IPS-20b (cell line): ENCODE results near the gene SYT3.

Experiments
- H3K27ac ChIP-seq: one replicate; pipeline ENCODE4 v1.5.1; 2013; ENCODE audit warnings: low read length
- H3K27me3 ChIP-seq: 2 replicates; pipeline ENCODE4 v1.6.1; 2013; ENCODE audit warnings: mild to moderate bottlenecking, low read length, inconsistent platforms; ENCODE audit not compliant: insufficient read depth
- H3K36me3 ChIP-seq: 2 replicates; pipeline ENCODE4 v1.6.1; 2013; ENCODE audit warnings: low read depth, mild to moderate bottlenecking, inconsistent platforms, low read length, moderate library complexity; ENCODE audit not compliant: insufficient read depth
- H3K4me1 ChIP-seq: 2 replicates; pipeline ENCODE4 v1.6.1; 2013; ENCODE audit warnings: mild to moderate bottlenecking, control low read depth, inconsistent platforms, low read length, moderate library complexity; ENCODE audit not compliant: insufficient read depth
- H3K4me3 ChIP-seq: 2 replicates; pipeline ENCODE4 v1.5.1; 2013; ENCODE audit warnings: mild to moderate bottlenecking, low read length, inconsistent platforms
- H3K9ac ChIP-seq: 2 replicates; pipeline ENCODE4 v1.6.1; 2013; ENCODE audit warnings: low read depth, mild to moderate bottlenecking, inconsistent platforms, low read length, moderate library complexity
- H3K9me3 ChIP-seq: 2 replicates; pipeline ENCODE4 v1.6.1; 2013; ENCODE audit warnings: mild to moderate bottlenecking, low read depth, low read length, inconsistent platforms; ENCODE audit not compliant: insufficient read depth

SYT3 gene

GRCh38 chr19:50646074-50646807, 6.6 kb upstream of the SYT3 start:
- peaks cover 51% of the 10 kb centered on the region for H3K9me3 ChIP-seq
- H3K27ac ChIP-seq: no peak overlapping the region

DNA sequence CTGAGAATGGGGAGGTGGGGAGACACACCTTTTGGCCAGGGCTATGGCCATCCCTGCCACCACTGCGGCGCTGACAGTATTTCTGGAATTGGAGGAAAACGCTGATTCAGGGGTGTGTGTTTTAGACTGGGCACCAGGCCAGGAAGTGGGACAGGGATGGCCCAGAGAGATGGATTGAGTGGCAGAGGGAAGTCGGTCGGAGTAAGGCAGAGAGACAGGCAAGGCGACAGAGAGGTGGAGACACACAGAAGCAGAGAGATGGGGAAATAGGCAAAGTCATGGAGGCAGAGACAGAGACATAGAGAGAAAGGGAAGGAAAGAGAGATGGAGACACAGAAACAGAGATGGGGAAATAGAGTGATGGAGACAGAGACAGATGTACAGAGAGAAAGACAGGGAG, 5.4 kb upstream of the SYT3 start:
- Histone ChIP-seq H3K9me3 (peaks cover 49% of the 10 kb centered on the region), H3K4me1 (no peaks in the 10 kb centered on the region)

More at GRCh38 chr19:50646074-50646807, 6.6 kb upstream of the SYT3 start:
- Histone ChIP-seq H3K36me3 (no peaks in the 10 kb centered on the region), H3K9ac (no peak overlapping the region), H3K4me1 (no peaks in the 10 kb centered on the region), H3K4me3 (no peak overlapping the region), H3K27me3 (peaks cover 30% of the 10 kb centered on the region)

DNA sequence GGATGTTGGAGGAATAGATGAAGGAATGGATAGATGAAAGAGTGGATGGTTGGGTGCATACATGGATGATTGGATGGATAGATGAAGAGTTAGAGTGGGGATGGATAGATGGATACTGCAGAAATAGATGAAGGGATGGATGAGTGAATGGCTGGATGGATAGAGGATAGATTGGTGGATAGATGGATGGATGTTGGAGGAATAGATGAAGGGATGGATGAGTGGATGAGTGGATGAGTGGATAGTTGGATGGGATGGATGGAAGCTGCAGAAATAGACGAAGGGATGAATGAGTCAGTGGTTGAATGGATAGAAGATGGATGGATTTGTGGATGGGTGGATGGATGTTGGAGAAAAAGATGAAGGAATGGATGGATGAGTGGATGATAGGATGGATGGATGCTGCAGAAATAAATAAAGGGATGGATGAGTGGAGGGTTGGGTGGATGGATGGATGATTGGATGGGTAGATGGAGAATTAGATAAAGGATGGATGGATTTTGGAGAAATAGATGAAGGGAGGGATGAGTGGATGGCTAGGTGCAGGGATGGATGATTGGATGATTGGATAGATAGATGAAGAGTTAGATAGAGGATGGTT, 4.7 kb upstream of the SYT3 start:
- Histone ChIP-seq H3K4me1 (no peaks in the 10 kb centered on the region), H3K4me3 (no peak overlapping the region), H3K36me3 (no peaks in the 10 kb centered on the region), H3K27ac (no peak overlapping the region), H3K9me3 (peaks cover 49% of the 10 kb centered on the region), H3K27me3 (peaks cover 30% of the 10 kb centered on the region), H3K9ac (no peak overlapping the region)

More for the DNA sequence above, 5.4 kb upstream of the SYT3 start:
- no peak overlapping the region for H3K27ac ChIP-seq
- H3K4me3 ChIP-seq: no peak overlapping the region
- H3K36me3 ChIP-seq: no peaks in the 10 kb centered on the region
- H3K27me3 ChIP-seq: peaks cover 30% of the 10 kb centered on the region
- H3K9ac ChIP-seq: no peak overlapping the region

- H3K36me3 ChIP-seq: no peaks in the 10 kb centered on the region
- no peak overlapping the region; the same call in 1 of the 2 replicates for H3K9ac ChIP-seq
- no peaks in the 10 kb centered on the region for H3K4me1 ChIP-seq
- H3K27ac ChIP-seq: no peak overlapping the region
- H3K4me3 ChIP-seq: peak overlapping the region; percentile 68; the same call in 1 of the 2 replicates
- H3K27me3 ChIP-seq: peaks cover 39% of the 10 kb centered on the region
- peaks cover 57% of the 10 kb centered on the region for H3K9me3 ChIP-seq
Observed at GRCh38 chr19:50640368-50640767, 687 bp upstream of the SYT3 start.

DNA sequence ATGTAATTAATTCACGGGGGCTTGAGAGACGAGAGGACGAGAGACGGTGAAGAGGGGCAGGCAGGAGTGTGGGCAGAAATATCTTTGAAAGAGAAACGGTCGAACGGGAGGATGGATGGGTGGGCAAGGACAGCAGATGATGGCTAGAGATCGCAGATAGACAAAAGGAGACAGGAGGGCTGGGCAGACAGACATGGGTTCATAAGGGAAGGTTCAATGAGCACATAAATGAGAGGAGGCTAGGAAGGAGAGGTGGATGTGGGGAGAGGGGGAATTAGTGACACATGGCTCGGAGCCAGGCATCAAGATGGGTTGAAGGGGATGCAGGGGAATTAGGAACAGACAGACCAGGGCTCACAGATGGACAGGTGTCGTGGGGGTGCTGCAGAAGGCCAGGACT, 1.1 kb downstream of the SYT3 start:
- H3K27me3 ChIP-seq: peaks cover 21% of the 10 kb centered on the region
- peak overlapping the region; percentile 75 for H3K4me3 ChIP-seq
- no peaks in the 10 kb centered on the region for H3K4me1 ChIP-seq
- H3K36me3 ChIP-seq: no peaks in the 10 kb centered on the region
- no peak overlapping the region for H3K9ac ChIP-seq
- no peak overlapping the region for H3K27ac ChIP-seq
- peaks cover 57% of the 10 kb centered on the region for H3K9me3 ChIP-seq

DNA sequence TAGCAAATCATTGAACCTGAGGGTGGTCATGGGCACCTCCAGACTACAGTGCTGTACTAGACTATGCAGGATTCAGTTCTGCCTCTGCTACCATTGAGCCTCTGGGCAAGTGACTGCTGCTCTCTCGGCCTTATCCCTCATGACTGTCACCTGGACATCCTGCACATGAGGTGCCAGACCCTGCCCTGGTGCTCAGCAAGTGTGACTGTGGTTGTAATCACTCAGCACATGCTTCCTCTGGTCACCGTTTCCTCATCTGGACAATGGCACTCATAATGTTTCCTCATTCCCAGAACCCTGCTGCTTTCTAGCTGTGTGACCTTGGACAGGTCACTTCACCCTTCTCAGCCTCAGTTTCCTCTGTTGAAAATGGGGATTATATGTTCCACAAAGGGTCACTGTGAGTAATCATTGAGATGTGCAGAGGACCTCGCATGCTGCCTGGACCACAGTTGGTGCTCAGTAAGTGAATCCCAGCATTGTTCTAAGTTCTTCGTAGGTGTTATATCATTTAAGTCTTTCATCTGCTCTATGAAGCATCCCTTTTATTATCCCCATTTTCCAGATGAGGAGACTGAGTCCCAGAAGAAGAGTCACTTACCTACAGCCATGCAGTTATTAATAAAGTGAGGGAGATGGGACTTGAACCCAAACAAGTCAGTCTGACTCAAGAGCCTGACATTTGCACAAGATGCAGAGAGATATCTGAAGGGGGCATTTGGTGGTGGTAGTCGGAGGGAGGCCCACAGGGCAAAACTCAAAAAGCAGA, 3.2 kb downstream of the SYT3 start:
- Histone ChIP-seq H3K9me3 (peaks cover 58% of the 10 kb centered on the region), H3K27ac (no peak overlapping the region), H3K36me3 (no peaks in the 10 kb centered on the region), H3K4me1 (no peaks in the 10 kb centered on the region), H3K27me3 (peaks cover 18% of the 10 kb centered on the region), H3K4me3 (no peak overlapping the region), H3K9ac (no peak overlapping the region)

DNA sequence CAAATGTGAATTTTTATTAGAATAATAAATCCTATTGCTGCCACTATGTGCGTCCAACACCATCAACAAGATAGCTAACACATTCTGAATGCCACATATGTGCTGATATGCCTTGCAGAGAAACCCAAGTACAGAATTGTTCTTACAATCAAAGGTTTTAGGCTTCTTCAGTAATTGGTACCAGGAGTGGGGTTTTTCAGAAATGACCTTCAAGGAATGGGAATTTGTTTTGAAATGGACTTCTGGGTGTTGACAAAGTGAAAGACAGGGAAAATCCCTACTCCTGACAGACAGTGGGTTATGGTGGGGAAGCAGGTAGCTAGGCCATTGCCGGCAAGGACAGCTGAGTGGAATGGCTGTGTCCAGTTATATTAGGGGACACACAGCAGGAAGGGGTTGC, 5.7 kb downstream of the SYT3 start:
- Histone ChIP-seq H3K9ac (no peak overlapping the region), H3K27ac (no peak overlapping the region), H3K9me3 (peaks cover 54% of the 10 kb centered on the region), H3K4me3 (no peak overlapping the region), H3K27me3 (peaks cover 18% of the 10 kb centered on the region), H3K36me3 (no peaks in the 10 kb centered on the region), H3K4me1 (no peaks in the 10 kb centered on the region)

DNA sequence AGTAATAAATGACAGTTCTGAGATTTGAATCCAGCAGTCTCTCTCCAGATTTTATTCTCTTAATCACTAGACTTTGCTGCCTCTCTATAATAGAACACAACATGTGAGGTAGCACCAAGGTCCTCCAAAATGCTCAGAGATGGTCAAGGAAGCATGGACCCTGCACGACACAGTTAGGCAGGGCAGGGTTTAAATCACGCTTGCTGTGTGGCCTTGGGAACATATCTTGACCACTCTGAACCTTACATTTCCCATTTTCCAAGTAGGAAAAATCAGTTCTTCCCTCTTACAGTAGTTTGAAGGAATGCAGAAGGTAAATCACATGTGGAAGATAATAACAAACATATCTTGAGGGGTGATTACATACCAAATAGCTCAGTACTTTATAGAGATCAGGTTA, 6.3 kb downstream of the SYT3 start:
- H3K9ac ChIP-seq: no peak overlapping the region
- no peak overlapping the region for H3K27ac ChIP-seq

DNA sequence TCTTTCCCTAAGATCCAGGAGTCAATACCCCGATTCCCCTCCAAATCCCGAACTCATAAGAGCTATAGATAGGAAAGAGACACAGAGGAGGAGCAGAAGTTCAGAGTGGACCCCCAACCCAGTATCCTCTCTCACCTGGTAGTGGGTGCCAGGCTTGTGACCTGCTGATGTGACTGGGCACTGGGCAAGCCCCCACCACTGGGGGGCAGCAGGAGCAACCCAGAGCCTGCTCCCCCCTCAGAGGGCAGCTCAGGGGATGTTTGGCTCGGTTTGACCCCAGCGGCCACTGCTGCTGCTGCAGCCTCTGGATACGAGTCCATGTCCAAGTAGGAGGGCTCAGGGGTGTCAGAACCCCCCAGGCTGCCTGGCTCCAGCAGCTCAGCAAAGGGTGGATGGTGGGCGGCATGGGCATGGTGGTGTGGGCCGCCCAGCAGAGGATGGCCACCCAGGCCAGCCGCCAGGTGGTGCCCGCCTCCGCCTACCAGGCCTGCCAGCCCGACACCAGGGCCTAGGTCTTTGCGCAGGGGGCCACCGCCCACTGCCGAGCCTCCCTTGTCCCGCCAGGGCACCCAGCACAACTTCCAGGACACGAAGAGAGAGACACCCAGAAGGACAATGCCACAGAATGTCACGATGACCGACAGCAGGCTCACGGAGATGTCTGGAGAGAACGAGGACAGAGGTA, 7.4 kb downstream of the SYT3 start:
- peaks cover 2% of the 10 kb centered on the region; the same call in 1 of the 2 replicates for H3K27me3 ChIP-seq
- H3K9ac ChIP-seq: no peak overlapping the region
- no peaks in the 10 kb centered on the region for H3K4me1 ChIP-seq
- peaks cover 53% of the 10 kb centered on the region for H3K9me3 ChIP-seq
- no peaks in the 10 kb centered on the region for H3K36me3 ChIP-seq
- H3K27ac ChIP-seq: no peak overlapping the region
- no peak overlapping the region for H3K4me3 ChIP-seq

More for the DNA sequence above, 6.3 kb downstream of the SYT3 start:
- Histone ChIP-seq H3K9me3 (peaks cover 55% of the 10 kb centered on the region), H3K4me3 (no peak overlapping the region), H3K27me3 (peaks cover 12% of the 10 kb centered on the region), H3K4me1 (no peaks in the 10 kb centered on the region), H3K36me3 (no peaks in the 10 kb centered on the region)

DNA sequence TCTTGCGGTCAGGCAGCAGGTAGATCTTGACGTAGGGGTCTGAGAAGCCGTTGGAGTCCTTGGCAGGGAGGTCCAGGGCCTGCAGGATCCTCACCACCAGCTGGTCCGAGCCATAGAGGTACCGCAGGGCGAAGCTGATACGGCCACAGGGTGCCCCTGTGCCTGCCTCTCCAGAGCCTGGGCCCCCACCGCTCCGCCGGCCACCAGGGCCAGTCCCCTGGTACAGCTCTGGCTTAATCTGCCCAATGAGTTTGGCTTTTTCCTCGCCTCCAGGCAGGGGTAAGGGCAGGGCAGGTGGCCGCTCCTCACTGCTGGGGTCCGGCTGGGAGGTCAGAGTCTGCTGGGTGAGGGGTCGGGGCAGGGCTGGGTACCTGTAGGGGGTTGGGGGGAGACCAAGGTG, 9.9 kb downstream of the SYT3 start:
- H3K9me3 ChIP-seq: peaks cover 33% of the 10 kb centered on the region
- H3K4me3 ChIP-seq: no peak overlapping the region
- H3K4me1 ChIP-seq: no peaks in the 10 kb centered on the region
- no peak overlapping the region for H3K9ac ChIP-seq
- H3K27ac ChIP-seq: no peak overlapping the region
- H3K36me3 ChIP-seq: no peaks in the 10 kb centered on the region
- no peaks in the 10 kb centered on the region for H3K27me3 ChIP-seq

GRCh38 chr19:50629194-50629593, 10.5 kb downstream of the SYT3 start:
- Histone ChIP-seq H3K9ac (no peak overlapping the region), H3K27ac (no peak overlapping the region), H3K36me3 (no peaks in the 10 kb centered on the region), H3K27me3 (no peaks in the 10 kb centered on the region), H3K4me1 (no peaks in the 10 kb centered on the region), H3K9me3 (peaks cover 29% of the 10 kb centered on the region), H3K4me3 (no peak overlapping the region)
